ENCODE data around the gene TPH1.

The TPH1 gene

DNA sequence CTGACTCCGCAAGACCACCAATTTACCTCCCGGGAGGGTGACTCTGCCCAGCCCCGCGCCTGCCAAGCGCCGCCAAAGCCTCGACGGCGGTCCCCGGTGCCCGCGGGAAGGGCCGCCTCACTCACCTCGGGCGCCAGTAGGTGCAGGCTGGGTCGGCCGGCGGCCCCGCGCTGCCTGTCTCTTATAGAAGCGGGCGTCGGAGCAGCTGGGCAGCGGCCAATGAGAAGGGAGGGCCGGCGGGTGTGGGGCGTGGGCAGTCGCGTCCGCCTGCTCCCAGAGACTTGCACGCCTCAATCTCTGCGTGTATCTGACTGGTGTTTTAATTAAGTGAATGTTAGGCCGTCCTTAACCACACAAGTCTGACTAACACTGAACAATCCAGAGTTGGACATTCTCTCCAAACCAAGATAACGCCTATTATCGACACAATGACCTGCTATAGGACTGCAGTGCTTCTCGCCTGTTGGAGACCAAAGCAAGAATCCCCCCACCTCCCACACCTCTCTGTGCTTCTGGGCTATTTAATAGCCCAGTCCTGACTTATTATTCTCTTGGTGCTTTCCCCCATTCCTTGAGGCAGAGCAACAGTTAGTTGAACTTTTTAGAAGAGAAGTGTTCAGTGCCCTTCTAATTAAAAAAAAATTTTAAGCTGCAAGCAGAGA is at the start of gene TPH1:
TSS of gene TPH1 (minus strand) at position 154 of the 662 bp plus-strand sequence. CDS start 5,507 bp downstream, outside the sequence.
- H2AFZ ChIP-seq (ENCODE audit: low read length), result no peak within 1 kb of the TSS
- H3K79me2 ChIP-seq (ENCODE audit: low read length), result no peaks in the 10 kb centered on the region
- H3K4me3 ChIP-seq (ENCODE audit: low read length), result no peak within 1 kb of the TSS
- H3K27ac ChIP-seq (ENCODE audit: low read length), result no peak within 1 kb of the TSS
- no peak within 1 kb of the TSS for H3K9ac ChIP-seq (ENCODE audit: low read length)
- no peak within 1 kb of the TSS for H3K4me2 ChIP-seq (ENCODE audit: low read depth, low read length)
- H3K36me3 ChIP-seq (replicated peaks; ENCODE audit: insufficient read depth, low read length), result no peaks in the 10 kb centered on the region
- DNase-seq, result no peak
- H4K20me1 ChIP-seq (ENCODE audit: insufficient read depth, low read length), result no peaks in the 10 kb centered on the region
- no peaks in the 10 kb centered on the region for H3K9me2 ChIP-seq (replicated peaks; ENCODE audit: insufficient read depth, low read length)
- H3K4me1 ChIP-seq (ENCODE audit: low read length), result no peaks in the 10 kb centered on the region
- H3K27me3 ChIP-seq (replicated peaks; ENCODE audit: insufficient read depth, low read length), result no peaks in the 10 kb centered on the region
- no peaks in the 10 kb centered on the region for H3K9me3 ChIP-seq (replicated peaks; ENCODE audit: insufficient read depth, low read length)
- TF ChIP-seq, protein P1, sequence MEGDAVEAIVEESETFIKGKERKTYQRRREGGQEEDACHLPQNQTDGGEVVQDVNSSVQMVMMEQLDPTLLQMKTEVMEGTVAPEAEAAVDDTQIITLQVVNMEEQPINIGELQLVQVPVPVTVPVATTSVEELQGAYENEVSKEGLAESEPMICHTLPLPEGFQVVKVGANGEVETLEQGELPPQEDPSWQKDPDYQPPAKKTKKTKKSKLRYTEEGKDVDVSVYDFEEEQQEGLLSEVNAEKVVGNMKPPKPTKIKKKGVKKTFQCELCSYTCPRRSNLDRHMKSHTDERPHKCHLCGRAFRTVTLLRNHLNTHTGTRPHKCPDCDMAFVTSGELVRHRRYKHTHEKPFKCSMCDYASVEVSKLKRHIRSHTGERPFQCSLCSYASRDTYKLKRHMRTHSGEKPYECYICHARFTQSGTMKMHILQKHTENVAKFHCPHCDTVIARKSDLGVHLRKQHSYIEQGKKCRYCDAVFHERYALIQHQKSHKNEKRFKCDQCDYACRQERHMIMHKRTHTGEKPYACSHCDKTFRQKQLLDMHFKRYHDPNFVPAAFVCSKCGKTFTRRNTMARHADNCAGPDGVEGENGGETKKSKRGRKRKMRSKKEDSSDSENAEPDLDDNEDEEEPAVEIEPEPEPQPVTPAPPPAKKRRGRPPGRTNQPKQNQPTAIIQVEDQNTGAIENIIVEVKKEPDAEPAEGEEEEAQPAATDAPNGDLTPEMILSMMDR (IDR thresholded peaks at IDR 0.05; ENCODE audit: low read length), result no peak
- TF ChIP-seq EZH2 (optimal IDR thresholded peaks at IDR 0.05; ENCODE audit: low read depth, low read length), result no peak
- no peak for TF ChIP-seq EZH2phosphoT487 (IDR thresholded peaks at IDR 0.05; ENCODE audit: low read length)
- no peaks in the 10 kb centered on the region for H3F3A ChIP-seq (ENCODE audit: insufficient read depth, low read length)

DNA sequence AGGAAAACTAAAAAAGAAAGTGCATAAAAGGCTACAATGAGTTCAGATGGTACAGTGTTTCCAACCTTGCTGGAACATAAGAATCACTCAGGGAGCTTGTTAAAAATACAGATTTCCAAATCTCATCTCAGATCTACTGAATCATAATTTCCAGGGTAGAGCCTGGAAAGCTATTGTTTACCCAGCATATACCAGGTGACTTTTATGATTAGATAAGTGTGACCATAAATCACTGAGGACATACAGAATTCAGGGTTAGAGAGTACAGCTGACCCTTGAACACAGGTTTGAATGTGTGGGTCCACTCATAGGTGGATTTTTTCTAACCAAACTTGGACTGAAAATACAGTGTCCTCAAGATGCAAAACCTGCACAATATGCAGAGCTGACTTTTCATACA is 47.9 kb upstream of the TPH1 start:
- H3F3A ChIP-seq (ENCODE audit: insufficient read depth, low read length), result no peaks in the 10 kb centered on the region
- DNase-seq, result no peak
- no peak overlapping the region for H3K9ac ChIP-seq (ENCODE audit: low read length)
- H3K9me3 ChIP-seq (replicated peaks; ENCODE audit: insufficient read depth, low read length), result no peaks in the 10 kb centered on the region
- no peak overlapping the region for H3K4me2 ChIP-seq (ENCODE audit: low read depth, low read length)
- H3K4me3 ChIP-seq (ENCODE audit: low read length), result no peak overlapping the region
- H3K4me1 ChIP-seq (ENCODE audit: low read length), result no peaks in the 10 kb centered on the region
- no peak overlapping the region for H2AFZ ChIP-seq (ENCODE audit: low read length)
- TF ChIP-seq EZH2phosphoT487 (IDR thresholded peaks at IDR 0.05; ENCODE audit: low read length) (no peak), EZH2 (optimal IDR thresholded peaks at IDR 0.05; ENCODE audit: low read depth, low read length) (no peak)
- TF ChIP-seq, protein P1 (IDR thresholded peaks at IDR 0.05; ENCODE audit: low read length), result no peak
- no peak overlapping the region for H3K27ac ChIP-seq (ENCODE audit: low read length)
- no peaks in the 10 kb centered on the region for H3K9me2 ChIP-seq (replicated peaks; ENCODE audit: insufficient read depth, low read length)
- peaks cover 12% of the 10 kb centered on the region; the same call in 1 of the 2 replicates for H3K79me2 ChIP-seq (ENCODE audit: low read length)
- peaks cover 4% of the 10 kb centered on the region; the same call in 1 of the 2 replicates for H3K36me3 ChIP-seq (replicated peaks; ENCODE audit: insufficient read depth, low read length)
- no peaks in the 10 kb centered on the region for H3K27me3 ChIP-seq (replicated peaks; ENCODE audit: insufficient read depth, low read length)
- no peaks in the 10 kb centered on the region for H4K20me1 ChIP-seq (ENCODE audit: insufficient read depth, low read length)

DNA sequence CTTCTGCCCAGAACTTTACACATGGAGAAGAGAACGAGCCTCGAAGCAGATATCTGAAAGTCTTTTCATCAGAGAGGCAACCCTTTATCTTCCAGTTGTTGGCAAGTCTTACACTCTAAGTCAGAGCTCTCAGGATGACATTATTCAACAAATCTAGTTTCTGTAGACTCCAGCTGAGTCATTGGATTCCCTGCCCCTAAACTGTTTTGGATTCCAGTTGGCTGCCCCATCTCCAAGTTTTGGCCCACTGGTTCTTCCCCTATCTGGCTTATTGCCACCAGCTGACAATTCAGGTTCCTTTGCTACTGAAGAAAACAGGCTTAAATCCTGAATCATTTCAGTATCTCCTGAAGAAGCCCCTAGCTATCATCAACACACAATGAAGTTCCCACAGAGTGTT is 45.7 kb upstream of the TPH1 start:
- Histone ChIP-seq H4K20me1 (ENCODE audit: insufficient read depth, low read length) (no peaks in the 10 kb centered on the region), H3F3A (ENCODE audit: insufficient read depth, low read length) (no peaks in the 10 kb centered on the region), H2AFZ (ENCODE audit: low read length) (no peak overlapping the region), H3K9ac (ENCODE audit: low read length) (no peak overlapping the region), H3K9me2 (replicated peaks; ENCODE audit: insufficient read depth, low read length) (no peaks in the 10 kb centered on the region), H3K27ac (ENCODE audit: low read length) (no peak overlapping the region), H3K4me3 (ENCODE audit: low read length) (no peak overlapping the region), H3K9me3 (replicated peaks; ENCODE audit: insufficient read depth, low read length) (no peaks in the 10 kb centered on the region), H3K36me3 (replicated peaks; ENCODE audit: insufficient read depth, low read length) (peaks cover 4% of the 10 kb centered on the region; the same call in 1 of the 2 replicates), H3K4me1 (ENCODE audit: low read length) (no peaks in the 10 kb centered on the region), H3K4me2 (ENCODE audit: low read depth, low read length) (no peak overlapping the region), H3K27me3 (replicated peaks; ENCODE audit: insufficient read depth, low read length) (no peaks in the 10 kb centered on the region), H3K79me2 (ENCODE audit: low read length) (no peaks in the 10 kb centered on the region)
- TF ChIP-seq EZH2phosphoT487 (IDR thresholded peaks at IDR 0.05; ENCODE audit: low read length) (no peak), EZH2 (optimal IDR thresholded peaks at IDR 0.05; ENCODE audit: low read depth, low read length) (no peak)
- DNase-seq, result no peak

DNA sequence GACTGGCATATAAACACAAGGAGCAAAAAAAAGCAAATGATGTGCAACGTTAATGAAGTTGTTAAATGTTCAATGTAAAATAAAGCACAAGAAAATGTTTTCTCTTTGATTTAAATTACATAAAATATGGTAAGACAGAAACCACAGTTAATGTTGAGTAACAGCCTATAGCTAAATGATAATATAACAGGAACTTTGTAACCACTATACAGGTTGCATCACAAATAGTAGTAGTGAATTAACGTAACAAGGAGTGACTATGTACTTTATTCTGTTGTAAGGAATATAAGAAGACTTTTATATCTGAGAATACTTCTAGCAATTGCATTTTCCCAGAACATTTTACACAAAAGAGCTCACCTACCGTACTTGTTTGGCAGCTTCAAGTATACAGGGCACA is 42.9 kb upstream of the TPH1 start:
- Histone ChIP-seq H4K20me1 (ENCODE audit: insufficient read depth, low read length) (no peaks in the 10 kb centered on the region), H3K36me3 (replicated peaks; ENCODE audit: insufficient read depth, low read length) (peaks cover under 1% of the 10 kb centered on the region; the same call in 1 of the 2 replicates), H3K79me2 (ENCODE audit: low read length) (no peaks in the 10 kb centered on the region), H3K9me3 (replicated peaks; ENCODE audit: insufficient read depth, low read length) (no peaks in the 10 kb centered on the region), H3K9me2 (replicated peaks; ENCODE audit: insufficient read depth, low read length) (no peaks in the 10 kb centered on the region), H3K4me3 (ENCODE audit: low read length) (no peak overlapping the region), H3K27me3 (replicated peaks; ENCODE audit: insufficient read depth, low read length) (no peaks in the 10 kb centered on the region), H2AFZ (ENCODE audit: low read length) (no peak overlapping the region), H3K27ac (ENCODE audit: low read length) (no peak overlapping the region), H3K4me1 (ENCODE audit: low read length) (no peaks in the 10 kb centered on the region), H3K9ac (ENCODE audit: low read length) (no peak overlapping the region), H3F3A (ENCODE audit: insufficient read depth, low read length) (no peaks in the 10 kb centered on the region), H3K4me2 (ENCODE audit: low read depth, low read length) (no peak overlapping the region)
- TF ChIP-seq, protein P1 (IDR thresholded peaks at IDR 0.05; ENCODE audit: low read length), result no peak
- no peak for TF ChIP-seq EZH2phosphoT487 (IDR thresholded peaks at IDR 0.05; ENCODE audit: low read length)
- TF ChIP-seq EZH2 (optimal IDR thresholded peaks at IDR 0.05; ENCODE audit: low read depth, low read length), result no peak
- no peak for DNase-seq
